Right lobe of liver (tissue), 6 donors: Measurements from ENCODE around the gene FBXL19. TPM values are rescaled to one million over a fixed set of nuclear protein-coding genes. Genes with fewer than 3 reads are reported as not detected.

Source experiments
- ATAC-seq, 4 donors: fragments of 200-7000 bp; cut with Tn5 transposase; one replicate each; pipeline ENCODE4 v1.9.1; 2020; ENCODE audit warnings: mild to moderate bottlenecking in 4 of 4, moderate library complexity in 4 of 4
- DNase-seq, 3 donors: peaks; one replicate each; pipeline ENCODE4 v3.0.0-alpha.2; 2020
- H3K27ac ChIP-seq, 3 donors: fragments of 200-600 bp; one replicate each; pipeline ENCODE4 v1.8.0; 2022
- H3K27me3 ChIP-seq, 2 donors: fragments of 200-600 bp; one replicate each; pipeline ENCODE4 v1.8.0; 2022
- H3K36me3 ChIP-seq, 4 donors: fragments of 200-600 bp; sonication (generic) in 1 of 4; one replicate each; pipeline versions ENCODE4 v1.5.1 to v1.8.0; 2017 to 2022; ENCODE audit warnings: control low read depth in 1 of 4
- H3K4me1 ChIP-seq, 4 donors: fragments of 200-600 bp; sonication (generic) in 1 of 4; one replicate each; pipeline versions ENCODE4 v1.5.1 to v1.8.0; 2017 to 2022; ENCODE audit warnings: control low read depth in 1 of 4
- H3K4me3 ChIP-seq, 3 donors: fragments of 200-600 bp; one replicate each; pipeline ENCODE4 v1.8.0; 2022
- H3K9me3 ChIP-seq, 4 donors: fragments of 200-600 bp; sonication (generic) in 1 of 4; one replicate each; pipeline versions ENCODE4 v1.5.1 to v1.8.0; 2017 to 2022; ENCODE audit warnings: control low read depth in 1 of 4
- POLR2A ChIP-seq: fragments of 450-650 bp; IDR thresholded peaks from one replicate; pipeline ENCODE4 v1.6.1; 2017; ENCODE audit warnings: antibody characterized with exemption, mild to moderate bottlenecking
- WGBS: methylation state at CpG from one replicate; pipeline ENCODE4 v1.1.6; 2018; ENCODE audit warnings: low coverage, low lambda C conversion rate; ENCODE audit not compliant: insufficient coverage; ENCODE audit errors: missing lambda C conversion rate; 5-methylcytosine and 5-hydroxymethylcytosine counted together
- intact Hi-C, 2 donors: fragments of 100-400 bp; cut with DNase I; formaldehyde crosslinking; loops; one replicate each; pipeline versions ENCODE4 v1.11.2 to v1.14.1; 2022
- total RNA-seq, 6 experiments: library from RNA; depleted of rRNA in 2 of 6; stranded (reverse); fragments of >200 nt in 2 of 6; fragmentation: NEBNext Ultra II Directional in 3 of 6; extraction: Animal tissue kit (Norgen Biotek cat#: 25700) in 3 of 6; gene quantifications; one replicate each; pipeline versions ENCODE4 v1.1.0 to v1.2.4, GENCODE V29; 2016 to 2023
- TF ChIP-seq, protein P1 (sequence below), 4 donors: fragments of 200-600 bp in 3 of 4; fragments of 450-650 bp in 1 of 4; IDR thresholded peaks; one replicate each; pipeline versions ENCODE4 v1.5.1 to v1.8.0; 2016 to 2022; ENCODE audit warnings: antibody characterized with exemption in 4 of 4, mild to moderate bottlenecking in 2 of 4
- donor health status: DM: no; HTN: yes; CAD: no.
- donor health status: DM: no; HTN: no; CAD: no.
- donor health status: DM: no; HTN: no; CAD: no.
- donor health status: DM: no; HTN: yes; CAD: no.
- donor health status: DM: no; HTN: yes; CAD: no.

The FBXL19 gene
- total RNA-seq, 6 experiments from 2014 or later, result 2.8 to 8.0 (median 3.4) TPM

DNA sequence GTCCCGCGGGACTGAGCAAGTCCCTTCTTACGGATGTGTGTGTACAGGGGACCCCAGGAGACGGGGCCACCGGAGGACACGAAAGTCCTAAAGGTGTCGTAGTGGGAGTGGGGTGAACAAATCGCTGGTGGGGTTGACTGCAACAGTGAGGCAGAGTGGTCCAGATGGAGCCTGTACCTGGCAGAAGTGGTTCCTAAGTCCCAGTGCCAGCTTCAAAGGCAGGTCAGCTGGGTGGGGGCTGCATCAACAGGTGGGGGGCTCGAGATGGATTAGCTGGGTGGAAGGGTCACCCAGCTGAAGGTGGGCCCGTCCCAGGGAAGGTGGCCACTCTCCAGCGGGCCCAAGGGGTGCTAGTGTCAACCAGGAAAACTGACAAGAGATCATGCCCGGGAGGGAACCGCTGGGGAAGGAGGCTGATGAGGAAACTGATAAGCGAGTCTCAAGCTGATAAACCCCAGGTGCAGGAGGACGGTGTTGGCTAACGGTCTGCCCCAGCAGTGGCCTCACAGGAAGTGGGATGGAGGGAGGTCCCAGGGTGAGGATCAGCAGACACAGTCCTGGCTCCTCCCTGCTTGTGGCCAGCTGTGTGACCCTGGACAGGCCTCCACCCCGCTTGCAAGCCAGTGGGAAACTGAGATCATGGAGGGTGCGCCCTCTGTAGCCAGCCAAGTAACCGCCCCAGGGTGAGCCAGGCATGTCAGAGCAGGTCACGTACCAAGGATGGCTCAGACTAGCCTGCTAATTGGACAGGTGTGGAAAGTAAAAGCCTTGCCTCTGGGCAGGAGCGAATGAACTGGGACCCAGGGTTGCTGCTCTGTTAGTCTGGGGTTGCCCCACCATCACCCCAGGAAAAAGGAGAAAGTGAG, 26.5 kb downstream of the FBXL19 start:
- DNase-seq, result peak; percentile 94 to 98 (median 98)
- H3K27me3 ChIP-seq, result no peaks in the 10 kb centered on the region
- 2% methylated on average over 18 of the region's 21 CpGs for WGBS
- H3K36me3 ChIP-seq, result no peaks in the 10 kb centered on the region
- H3K4me1 ChIP-seq, result peaks cover 0 to 46% (median 22%) of the 10 kb centered on the region in 4 donors
- TF ChIP-seq, protein P1, sequence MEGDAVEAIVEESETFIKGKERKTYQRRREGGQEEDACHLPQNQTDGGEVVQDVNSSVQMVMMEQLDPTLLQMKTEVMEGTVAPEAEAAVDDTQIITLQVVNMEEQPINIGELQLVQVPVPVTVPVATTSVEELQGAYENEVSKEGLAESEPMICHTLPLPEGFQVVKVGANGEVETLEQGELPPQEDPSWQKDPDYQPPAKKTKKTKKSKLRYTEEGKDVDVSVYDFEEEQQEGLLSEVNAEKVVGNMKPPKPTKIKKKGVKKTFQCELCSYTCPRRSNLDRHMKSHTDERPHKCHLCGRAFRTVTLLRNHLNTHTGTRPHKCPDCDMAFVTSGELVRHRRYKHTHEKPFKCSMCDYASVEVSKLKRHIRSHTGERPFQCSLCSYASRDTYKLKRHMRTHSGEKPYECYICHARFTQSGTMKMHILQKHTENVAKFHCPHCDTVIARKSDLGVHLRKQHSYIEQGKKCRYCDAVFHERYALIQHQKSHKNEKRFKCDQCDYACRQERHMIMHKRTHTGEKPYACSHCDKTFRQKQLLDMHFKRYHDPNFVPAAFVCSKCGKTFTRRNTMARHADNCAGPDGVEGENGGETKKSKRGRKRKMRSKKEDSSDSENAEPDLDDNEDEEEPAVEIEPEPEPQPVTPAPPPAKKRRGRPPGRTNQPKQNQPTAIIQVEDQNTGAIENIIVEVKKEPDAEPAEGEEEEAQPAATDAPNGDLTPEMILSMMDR (IDR thresholded peaks at IDR 0.05), result peak in 2 of 4 donors; percentile 25 to 27
- TF ChIP-seq POLR2A, result peak; percentile 93
- intact Hi-C loops, result no loop called here
- no peaks in the 10 kb centered on the region for H3K9me3 ChIP-seq
- peak overlapping the region; percentile 94 to 96 (median 96) for H3K27ac ChIP-seq
- peak overlapping the region; percentile 94 to 96 (median 95) for H3K4me3 ChIP-seq
- peak; percentile 71 to 84 (median 74) for ATAC-seq

DNA sequence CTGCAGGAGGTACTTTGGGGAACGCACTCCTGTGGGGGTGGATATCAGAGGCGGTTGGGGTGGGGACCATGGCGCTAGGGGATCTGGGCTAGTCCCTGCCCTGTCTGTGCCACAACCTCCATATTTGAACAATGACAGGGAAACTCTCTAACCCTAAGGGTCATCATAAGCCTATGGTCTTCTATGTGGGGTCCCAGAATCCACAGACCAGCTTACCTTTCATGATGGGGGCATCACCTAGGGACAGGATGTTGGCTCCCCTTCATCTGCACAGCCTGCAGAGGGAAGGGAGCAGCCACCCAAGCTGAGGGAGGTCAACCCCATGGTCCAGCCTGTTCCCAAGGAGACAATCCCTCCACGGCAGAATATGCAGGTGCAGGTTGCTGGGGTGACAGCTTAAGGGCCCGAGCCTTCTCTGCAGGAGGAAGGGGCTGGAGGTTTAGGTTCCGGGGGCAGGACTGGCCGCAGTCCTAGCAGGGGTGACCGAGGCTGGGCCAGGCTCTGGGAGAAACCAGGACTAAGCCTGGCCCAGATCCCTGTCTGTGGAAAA, 27.2 kb downstream of the FBXL19 start:
- H3K4me1 ChIP-seq, result peaks cover 0 to 53% (median 25%) of the 10 kb centered on the region in 4 donors
- H3K4me3 ChIP-seq, result peak overlapping the region; percentile 94 to 96 (median 95)
- intact Hi-C loops, result no loop called here
- WGBS, result 29% methylated on average over 5 of the region's 8 CpGs
- no peak for DNase-seq
- peak overlapping the region; percentile 94 to 96 (median 96) for H3K27ac ChIP-seq
- TF ChIP-seq, protein P1 (IDR thresholded peaks at IDR 0.05), result no peak
- TF ChIP-seq POLR2A, result no peak
- no peaks in the 10 kb centered on the region for H3K27me3 ChIP-seq
- H3K9me3 ChIP-seq, result no peaks in the 10 kb centered on the region
- H3K36me3 ChIP-seq, result no peaks in the 10 kb centered on the region
- ATAC-seq, result no peak

DNA sequence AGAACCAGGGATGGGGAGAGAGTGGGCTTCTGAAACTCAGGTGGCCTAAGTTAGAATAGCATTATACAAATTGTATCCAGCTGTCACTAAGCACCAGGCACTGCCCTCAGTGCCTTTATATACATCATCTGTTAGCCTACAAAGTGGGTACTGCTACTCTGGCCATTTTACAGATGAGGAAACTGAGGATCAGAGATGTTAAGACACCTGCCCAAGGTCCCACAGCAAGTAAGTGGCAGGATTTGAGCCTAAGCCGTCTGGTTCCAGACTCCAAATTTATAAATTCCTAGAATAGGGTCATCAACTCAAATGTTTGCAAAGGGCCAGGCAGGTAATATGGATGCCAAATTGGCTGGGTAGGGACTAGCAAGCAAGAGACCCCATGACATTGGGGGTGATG, 27.8 kb downstream of the FBXL19 start:
- H3K9me3 ChIP-seq, result no peaks in the 10 kb centered on the region
- peak overlapping the region; percentile 94 to 96 (median 96) for H3K27ac ChIP-seq
- TF ChIP-seq, protein P1 (IDR thresholded peaks at IDR 0.05), result no peak
- TF ChIP-seq POLR2A, result no peak
- H3K4me3 ChIP-seq, result peak overlapping the region in 1 of 3 donors; percentile 94
- no peaks in the 10 kb centered on the region for H3K36me3 ChIP-seq
- ATAC-seq, result no peak
- H3K27me3 ChIP-seq, result no peaks in the 10 kb centered on the region
- no peak for DNase-seq
- intact Hi-C loops, result no loop called here
- H3K4me1 ChIP-seq, result peaks cover 0 to 56% (median 25%) of the 10 kb centered on the region in 4 donors
- WGBS, result 14% methylated on average over 1 of the region's 1 CpG

DNA sequence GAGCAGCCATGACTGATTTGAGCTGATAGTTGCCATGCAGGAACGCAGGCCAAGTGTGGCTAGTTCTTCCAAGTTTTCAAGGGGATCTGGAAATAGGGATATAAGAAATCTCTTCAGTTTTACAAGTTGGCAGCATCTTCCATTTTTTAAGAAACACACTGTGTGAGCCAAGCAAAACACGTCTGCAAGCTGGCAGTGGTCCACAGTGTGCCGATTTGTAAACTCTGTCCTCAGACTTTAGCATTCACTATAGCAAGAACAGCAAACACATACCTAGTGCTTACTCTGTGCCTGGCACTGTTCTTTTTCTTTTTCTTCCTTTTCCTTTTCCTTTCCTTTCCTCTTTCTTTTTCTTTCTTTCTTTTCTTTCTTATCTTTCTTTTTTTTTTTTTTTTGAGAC, 28.4 kb downstream of the FBXL19 start:
- peak; percentile 78 to 93 (median 88) for DNase-seq
- peak overlapping the region; percentile 94 to 96 (median 96) for H3K27ac ChIP-seq
- H3K4me1 ChIP-seq, result peaks cover 0 to 62% (median 25%) of the 10 kb centered on the region in 4 donors
- WGBS, result 12% methylated on average over 3 of the region's 3 CpGs
- no peaks in the 10 kb centered on the region for H3K36me3 ChIP-seq
- peak overlapping the region in 1 of 3 donors; percentile 8 for H3K4me3 ChIP-seq
- H3K27me3 ChIP-seq, result no peaks in the 10 kb centered on the region
- no peaks in the 10 kb centered on the region for H3K9me3 ChIP-seq
- intact Hi-C loops, result no loop called here
- ATAC-seq, result peak in 3 of 4 donors; percentile 8 to 41 (median 20)
- TF ChIP-seq POLR2A, result no peak
- TF ChIP-seq, protein P1 (IDR thresholded peaks at IDR 0.05), result no peak
